HG02884 (cell line): Measurements from ENCODE around the gene PTBP2.
"Not testable (repeated sequence)": the region's sequence is repeated elsewhere in the genome, so short reads cannot be mapped to it uniquely, and the experiment has no call there.

Experiments
- ATAC-seq: cut with Tn5 transposase; IDR thresholded peaks from one replicate; pipeline ENCODE4 v1.9.1; 2021; ENCODE audit warnings: mild to moderate bottlenecking, moderate library complexity; ENCODE audit not compliant: unreplicated experiment

PTBP2 gene

DNA sequence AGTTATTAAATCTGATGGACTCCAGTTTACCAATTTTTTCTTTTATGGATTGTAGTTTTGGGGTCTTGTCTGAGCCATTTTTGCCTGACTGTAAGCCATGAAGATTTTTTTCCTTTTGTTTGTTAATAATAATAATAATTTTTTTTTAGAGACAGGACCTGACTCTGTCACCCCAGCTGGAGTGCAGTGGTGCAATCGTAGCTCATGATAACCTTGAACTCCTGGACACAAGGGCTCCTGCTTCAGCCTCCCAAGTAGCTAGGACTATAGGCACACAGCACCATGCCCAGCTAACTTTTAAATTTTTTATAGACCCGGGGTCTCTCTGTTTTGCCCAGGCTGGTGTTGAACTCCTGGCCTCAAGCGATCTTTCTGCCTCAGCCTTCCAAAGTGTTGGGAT lies 6.3 kb downstream of the PTBP2 start:
- no peak for ATAC-seq

DNA sequence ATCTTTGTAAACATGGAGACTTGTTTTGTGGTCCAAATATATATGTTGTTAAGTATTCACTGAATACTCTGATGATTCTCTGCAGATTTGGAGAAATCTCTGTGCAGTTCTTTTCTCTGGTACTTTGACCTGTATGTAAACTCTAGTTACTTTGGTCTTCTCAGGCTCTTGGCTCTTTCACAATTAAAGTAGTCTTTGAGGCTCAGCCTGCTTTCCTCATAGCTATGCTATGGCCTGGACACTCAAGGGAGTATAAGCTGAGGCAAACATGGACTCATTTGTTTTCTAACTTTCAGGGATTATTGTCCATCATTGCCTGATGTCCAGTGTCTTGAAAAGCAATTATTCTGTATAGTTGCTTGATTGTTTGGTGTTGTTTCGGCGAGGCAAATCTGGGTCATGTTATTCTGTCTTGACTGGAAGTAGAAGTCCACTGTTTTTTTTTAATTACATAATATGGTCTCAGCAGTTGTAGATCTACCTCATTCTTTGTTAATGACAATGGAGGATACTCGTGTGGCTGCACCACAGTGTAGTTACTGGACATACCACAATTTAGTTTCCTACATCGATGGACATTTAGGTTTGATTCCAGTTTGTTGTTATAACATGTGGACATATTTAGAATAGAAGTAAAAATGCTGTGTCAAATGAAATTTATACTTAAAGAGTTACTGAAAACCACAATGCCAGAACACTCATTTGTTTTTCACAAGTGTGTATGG lies 9.2 kb downstream of the PTBP2 start:
- no peak for ATAC-seq

DNA sequence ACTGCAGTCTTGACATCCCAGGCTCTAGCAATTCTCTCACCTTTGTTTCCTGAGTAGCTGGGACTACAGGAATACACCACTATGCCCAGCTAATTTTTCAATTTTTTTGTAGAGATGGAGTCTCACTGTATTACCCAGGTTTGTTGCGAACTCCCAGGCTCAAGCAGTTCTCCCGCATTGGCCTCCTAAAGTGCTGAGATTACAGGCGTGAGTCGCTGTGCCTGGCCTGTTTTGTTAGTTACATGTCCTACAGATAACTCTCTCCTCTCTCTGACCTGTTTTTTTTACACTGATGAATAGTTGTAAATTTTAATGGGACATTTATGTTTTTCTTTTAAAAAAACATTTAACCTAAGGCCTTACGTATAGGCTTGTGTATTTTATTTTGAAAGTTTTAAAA lies 19.8 kb downstream of the PTBP2 start:
- ATAC-seq, result no peak

DNA sequence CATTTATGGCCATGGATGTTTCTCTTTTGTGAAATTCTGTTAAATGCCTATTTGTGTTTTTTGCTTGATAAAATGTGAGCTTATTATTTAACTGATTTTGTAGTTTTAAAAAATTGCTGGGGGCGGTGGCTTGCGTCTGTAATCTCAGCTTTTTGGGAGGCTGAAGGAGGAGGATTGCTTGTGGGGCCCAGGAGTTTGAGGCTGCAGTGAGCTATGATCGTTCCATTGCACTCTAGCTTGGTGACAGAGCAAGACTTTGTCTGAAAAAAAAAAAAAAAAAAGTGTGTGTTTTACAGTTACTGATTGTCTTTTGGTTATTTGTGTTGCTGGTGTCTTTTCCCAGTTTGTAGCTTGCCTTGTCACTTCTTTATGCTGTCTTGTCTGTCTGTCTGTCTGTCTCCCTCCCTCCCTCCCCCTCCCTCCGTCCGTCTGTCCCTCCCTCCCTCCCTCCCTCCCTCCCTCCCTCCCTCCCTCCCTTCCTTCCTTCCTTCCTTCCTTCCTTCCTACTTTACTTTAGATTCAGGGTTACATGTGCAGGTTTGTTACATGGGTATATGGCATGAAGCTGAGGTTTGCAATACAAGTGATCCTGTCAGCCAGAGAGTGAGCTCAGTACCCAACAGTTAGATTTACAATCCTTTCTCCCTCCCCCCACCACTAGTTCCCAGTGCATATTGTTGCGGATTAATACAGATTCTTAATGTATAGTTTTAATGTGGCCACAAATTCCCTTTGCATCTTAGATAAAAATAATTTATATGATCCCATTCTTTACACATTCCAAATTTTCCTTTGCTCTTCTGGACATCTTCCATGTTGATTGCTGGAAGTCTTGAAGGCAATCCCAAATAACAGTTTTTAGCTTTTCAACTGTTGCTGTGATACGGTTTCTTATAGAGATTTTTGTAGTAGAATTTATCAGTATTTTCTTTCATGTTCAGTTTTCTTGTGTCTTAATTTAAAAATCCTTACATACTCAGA lies 25.1 kb downstream of the PTBP2 start:
- no peak for ATAC-seq

DNA sequence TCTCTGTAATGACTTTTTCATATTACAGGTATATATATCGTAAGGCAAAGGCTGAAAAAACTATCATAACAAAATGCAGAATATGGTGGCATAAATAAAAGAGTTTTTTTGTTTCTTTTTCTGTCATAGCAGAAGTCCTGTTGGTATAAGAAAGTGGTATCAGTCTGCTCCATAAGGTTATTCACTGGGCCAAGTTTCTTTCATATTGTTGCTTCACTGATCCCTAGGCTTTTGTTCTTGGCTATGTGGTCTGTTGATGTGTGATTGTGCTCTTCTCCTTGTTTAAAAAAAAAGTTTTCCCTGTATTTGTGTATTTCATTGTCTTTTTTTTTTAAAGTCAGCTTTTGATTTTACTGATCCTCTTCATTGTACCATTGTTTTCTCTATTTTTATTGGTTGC lies 26.0 kb downstream of the PTBP2 start:
- no peak for ATAC-seq

DNA sequence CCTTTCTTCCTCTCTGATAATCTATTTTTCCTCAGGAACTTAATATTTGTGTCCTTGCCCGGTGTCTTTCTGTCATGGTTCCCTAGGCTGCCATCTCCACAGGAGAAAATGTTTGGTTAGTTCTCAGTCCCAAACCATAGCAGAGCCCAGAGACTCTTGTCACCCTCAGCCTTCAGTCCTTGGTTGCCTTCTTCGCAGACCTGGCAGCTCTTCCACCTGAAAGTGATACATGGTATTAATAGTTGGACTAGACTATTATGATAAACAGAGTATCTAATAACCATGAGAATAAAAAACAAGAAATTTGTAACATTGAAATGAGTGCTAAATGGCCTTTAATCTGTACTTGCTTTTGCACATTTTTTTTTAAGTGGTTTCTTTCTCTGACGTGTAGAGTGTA lies 26.5 kb downstream of the PTBP2 start:
- ATAC-seq, result no peak

DNA sequence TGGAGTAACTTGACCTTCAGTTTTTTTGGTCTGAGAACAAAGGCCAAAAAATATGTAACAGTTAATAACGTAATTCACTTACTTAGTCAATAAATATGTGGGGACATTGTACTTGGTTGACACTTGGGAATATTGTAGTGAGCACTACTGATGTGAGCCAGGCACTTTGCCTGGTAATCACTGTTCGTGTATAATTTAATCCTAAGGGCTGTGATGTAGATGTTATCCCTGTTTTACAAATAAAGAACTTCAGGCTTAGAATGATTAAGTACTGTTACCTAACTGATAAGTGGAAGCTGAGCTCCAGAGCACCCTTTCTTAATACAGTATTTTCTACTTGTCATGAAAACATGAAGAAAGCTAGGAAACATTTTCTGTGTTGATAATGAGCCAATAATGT lies 28.0 kb downstream of the PTBP2 start:
- ATAC-seq, result no peak

DNA sequence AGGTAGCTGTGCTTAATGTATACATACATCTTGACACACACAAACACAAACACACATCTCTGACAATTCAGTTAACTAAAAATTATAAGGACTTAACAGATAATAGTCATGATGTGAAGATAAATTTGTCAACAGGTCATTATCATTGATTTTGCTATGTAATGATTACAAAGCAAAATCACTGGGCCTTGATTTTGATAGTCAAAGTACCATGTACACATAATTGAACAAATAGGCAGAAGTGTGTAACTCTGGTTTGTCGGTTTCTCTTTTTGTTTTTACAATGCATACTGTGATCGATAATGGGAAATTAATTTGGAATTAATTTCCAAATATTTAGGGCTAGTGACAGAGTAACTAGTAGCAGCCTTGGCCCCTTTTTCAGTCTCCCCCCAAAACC lies 30.8 kb downstream of the PTBP2 start:
- ATAC-seq, result no peak

DNA sequence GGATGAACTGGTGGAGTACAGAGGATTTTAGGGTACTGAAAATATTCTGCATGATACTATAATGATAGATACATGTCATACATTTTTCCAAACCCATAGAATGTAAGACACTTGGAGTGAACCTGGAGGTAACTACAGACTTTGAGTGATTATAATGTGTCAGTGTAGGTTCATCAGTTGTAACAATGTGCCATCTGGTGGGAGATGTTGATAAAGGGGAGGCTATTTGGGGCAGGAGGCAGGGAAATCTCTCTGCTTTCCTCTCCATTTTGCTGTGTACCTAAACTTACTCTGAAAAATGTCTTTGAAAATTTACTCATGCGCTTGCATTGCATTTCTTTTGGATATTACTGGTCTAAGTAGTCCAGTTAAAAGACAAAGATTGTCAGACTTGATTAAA lies 35.2 kb downstream of the PTBP2 start:
- ATAC-seq, result no peak

DNA sequence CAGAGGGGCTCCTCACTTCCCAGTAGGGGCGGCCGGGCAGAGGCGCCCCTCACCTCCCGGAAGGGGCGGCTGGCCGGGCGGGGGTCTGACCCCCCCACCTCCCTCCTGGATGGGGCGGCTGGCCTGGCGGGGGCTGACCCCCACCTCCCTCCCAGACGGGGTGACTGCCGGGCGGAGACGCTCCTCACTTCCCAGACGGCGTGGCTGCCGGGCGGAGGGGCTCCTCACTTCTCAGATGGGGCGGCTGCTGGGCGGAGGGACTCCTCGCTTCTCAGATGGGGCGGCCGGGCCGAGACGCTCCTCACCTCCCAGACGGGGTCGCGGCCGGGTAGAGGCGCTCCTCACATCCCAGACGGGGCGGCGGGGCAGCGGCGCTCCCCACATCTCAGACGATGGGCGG lies 41.0 kb downstream of the PTBP2 start:
- not testable (repeated sequence) for ATAC-seq

DNA sequence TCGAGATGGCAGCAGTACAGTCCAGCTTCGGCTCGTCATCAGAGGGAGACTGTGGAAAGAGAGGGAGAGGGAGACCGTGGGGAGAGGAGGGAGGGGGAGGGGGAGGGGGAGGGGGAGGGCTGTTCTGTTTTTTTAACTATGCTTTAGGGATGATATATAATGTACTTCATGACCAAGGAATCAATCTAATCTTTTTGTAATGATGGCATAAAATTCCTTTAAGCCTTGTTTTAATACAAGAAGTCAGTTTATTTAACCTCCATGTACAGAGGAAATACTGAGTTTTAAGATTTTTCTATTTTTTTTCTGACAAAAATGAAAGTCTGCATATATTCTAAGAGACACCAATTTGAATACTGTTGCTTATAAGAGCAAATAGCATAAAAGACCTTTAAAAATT lies 41.9 kb downstream of the PTBP2 start:
- ATAC-seq, result no peak

DNA sequence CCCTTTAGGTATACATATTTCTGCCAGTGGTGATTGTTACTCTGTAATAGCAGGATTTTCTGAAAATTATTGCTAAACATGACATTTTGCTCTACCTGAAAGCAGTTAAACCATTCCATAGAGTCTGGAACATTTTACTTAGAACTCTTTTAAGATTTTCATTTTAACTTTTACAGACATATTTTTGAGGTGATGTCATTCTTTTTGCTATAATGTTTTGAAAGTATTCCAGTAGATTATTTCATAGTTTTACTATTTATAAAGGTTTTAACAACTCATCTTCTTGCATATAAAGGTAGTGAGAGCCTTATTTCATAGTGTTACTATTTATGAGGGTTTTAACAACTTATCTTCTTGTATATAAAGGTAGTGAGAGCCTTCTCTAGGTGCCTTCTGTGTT lies 42.9 kb downstream of the PTBP2 start:
- ATAC-seq, result no peak

DNA sequence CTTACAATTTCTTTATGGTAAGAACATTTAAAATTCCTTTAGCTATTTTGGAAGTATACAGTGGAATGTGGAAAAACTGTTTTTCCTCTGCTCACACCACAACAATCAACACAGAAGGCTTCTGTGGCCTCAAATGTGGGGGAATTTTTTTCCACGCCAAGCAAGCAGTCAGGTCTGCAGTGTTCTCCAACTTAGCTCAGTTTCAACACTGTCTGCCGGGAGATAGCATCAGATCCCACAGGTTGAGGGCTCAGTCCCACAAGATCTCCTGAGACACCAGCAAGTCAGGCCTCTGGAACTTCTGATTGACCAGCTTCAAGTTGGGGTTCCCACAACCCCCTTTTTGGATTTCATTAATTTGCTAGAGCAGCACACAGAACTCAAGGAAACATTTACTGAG lies 50.3 kb downstream of the PTBP2 start:
- ATAC-seq, result no peak

DNA sequence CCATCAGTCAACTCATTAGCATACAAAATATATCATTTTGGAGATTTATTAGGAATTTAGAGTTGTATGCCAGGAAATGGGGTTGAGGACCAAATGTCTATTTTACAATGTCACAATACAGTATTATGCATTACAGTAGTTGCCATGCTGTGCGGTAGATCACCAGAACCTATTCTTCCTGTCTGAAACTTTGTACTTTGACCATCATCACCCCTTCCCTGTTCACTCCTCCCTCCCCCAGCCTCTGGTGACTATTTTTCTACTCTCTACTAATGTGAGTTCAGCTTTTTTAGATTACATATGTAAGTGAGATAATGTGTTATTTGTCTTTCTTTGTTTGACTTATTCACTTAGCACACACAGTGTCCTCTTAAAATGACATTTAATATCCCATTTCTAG lies 50.8 kb downstream of the PTBP2 start:
- no peak for ATAC-seq

DNA sequence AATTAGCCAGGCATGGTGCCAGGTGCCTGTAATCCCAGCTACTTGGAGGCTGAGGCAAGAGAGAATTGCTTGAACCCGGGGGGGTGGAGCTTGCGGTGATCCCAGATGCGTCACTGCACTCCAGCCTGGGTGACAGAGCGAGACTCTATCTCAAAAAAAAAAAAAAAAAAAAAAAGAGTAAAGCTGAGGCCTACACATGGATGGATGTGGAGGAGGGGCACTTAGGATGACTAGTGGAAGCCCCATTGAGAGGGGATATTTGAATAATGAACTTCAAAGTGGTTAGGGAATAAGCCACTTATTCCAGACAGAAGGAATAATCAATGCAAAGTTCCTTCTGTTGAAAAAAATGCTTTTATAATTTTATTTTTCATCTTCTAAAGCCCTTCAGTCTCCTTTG lies 51.4 kb downstream of the PTBP2 start:
- ATAC-seq, result no peak

DNA sequence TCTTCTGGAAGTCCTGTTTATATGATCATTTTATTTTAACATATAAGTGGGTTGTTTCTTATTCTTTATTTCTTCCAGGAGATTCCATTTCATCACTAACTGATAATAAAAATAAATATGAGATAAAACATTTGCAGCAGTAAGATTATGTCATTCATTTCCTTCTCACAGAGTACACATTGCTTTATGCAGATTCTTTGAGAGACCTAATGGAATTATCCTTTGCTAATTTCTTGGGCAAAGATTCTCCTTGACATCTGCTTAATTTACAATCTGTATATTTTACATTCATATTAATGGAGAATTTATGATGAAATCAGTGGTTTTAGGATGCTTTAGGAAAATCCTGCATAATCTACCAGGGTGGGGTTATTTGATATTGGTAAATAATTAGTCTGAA lies 60.6 kb downstream of the PTBP2 start:
- no peak for ATAC-seq

DNA sequence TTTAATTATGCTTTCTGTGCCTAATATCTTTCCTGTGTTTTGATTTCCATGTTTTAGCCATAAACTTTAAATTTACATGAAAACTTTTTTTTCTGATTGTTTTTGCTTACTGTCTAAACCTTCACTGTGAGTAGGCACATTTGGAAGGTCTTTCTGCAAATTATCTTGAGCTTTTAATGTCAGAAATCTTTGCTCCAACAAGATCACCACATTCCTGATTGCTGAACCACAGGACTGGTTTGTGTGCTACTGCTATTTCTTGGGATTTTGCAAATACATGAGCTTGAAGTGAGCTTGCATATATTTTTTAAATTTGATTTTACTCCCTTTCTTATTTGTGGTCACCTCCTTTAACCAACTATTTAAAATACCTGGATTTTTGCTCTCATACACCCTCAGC lies 61.3 kb downstream of the PTBP2 start:
- ATAC-seq, result no peak

DNA sequence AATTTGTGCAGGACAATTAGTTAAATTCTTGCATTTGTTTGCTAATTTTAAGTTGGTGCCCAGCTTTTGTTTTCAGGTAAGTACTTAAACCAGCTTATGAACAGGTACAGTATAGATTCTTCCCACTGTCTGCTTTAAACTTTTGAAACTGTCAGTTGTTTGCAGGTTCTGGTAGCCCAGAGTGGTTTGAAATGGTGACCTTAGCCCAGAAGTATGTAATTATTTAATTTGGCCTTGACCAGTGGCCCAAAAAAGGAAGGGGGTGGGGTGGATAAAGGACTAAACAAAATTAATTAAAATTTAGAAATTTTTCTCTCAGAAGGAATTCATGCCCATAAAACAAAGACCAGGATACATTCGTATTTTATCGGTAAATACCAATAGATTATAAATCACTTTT lies 69.0 kb downstream of the PTBP2 start:
- no peak for ATAC-seq

DNA sequence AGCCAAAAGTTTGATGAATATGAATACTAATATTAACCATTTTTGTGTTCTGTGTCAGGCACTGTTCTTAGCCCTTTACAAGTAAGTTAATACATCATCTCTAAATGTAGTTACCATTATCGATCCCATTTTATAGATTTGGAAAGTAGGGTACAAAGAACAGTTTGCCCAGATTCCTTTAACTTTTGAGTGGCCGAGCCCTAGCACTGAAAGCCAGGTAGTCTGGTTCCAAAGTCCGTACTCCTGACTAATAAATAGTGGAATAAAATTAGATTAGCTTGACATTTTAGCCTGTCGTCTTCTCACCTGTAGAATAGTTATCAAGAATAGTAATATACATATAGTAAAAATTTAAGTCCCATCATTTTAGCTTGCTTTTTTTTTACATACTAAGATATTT lies 70.6 kb downstream of the PTBP2 start:
- ATAC-seq, result no peak

DNA sequence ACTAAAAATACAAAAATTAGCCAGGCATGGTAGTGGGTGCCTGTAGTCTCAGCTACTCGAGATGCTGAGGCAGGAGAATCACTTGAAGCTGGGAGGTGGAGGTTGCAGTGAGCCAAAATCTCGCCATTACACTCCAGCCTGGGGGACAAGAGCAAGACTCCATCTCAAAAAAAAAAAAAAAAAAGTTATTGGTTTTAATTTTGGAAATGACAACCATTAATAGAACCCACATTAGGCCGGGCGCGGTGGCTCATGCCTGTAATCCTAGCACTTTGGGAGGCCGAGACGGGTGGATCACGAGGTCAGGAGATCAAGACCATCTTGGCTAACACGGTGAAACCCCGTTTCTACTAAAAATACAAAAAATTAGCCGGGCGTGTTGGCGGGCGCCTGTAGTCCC lies 80.1 kb downstream of the PTBP2 start:
- ATAC-seq, result not testable (repeated sequence)

DNA sequence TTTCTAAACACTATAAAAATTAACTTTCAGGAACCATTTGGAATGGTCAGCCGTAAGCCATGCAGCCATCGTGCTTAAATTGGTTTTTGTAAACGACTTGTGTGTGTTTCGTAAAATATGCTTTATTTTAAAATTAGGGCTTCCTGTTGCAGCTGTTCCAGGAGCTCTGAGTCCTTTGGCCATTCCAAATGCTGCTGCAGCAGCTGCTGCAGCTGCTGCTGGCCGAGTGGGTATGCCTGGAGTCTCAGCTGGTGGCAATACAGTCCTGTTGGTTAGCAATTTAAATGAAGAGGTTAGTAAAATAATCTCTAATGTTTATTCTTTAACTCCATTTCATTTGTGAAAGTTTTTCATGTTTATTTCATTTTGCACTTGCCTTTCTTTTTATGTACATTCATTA lies 83.1 kb downstream of the PTBP2 start:
- ATAC-seq, result no peak

DNA sequence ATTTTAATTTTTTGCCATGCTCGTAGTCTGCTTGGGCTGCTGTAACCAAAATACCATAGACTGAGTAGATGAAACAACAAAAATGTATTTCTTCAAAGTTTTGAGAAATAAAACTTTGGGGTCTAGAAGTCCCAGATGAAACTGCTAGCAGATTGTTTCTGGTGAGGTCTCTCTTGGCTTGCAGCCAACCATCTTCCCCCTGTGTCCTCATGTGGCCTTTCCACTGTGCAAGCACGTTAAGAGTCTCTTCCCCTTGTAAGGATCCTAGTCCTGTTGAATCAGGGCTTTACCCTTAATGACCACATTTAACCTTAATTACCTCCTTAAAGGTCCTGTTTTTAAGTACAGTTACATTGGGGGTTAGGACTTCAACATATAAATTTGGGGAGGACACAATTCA lies 86.6 kb downstream of the PTBP2 start:
- ATAC-seq, result no peak
